CD4-positive, alpha-beta T cell treated with Interleukin-4 for 1 hour (primary cell): Measurements from ENCODE around the gene EGLN2.
"Not testable (repeated sequence)": the region's sequence is repeated elsewhere in the genome, so short reads cannot be mapped to it uniquely, and the experiment has no call there.

Source experiments
- DNase-seq, 2 donors: peaks; one replicate each; pipeline ENCODE4 v3.0.0-alpha.2; 2020 to 2022

Gene EGLN2

GRCh38 chr19:40802300-40803169 lies 3.5 kb downstream of the EGLN2 start:
- DNase-seq = no peak

GRCh38 chr19:40803170-40803856 lies 4.3 kb downstream of the EGLN2 start:
- no peak for DNase-seq

DNA sequence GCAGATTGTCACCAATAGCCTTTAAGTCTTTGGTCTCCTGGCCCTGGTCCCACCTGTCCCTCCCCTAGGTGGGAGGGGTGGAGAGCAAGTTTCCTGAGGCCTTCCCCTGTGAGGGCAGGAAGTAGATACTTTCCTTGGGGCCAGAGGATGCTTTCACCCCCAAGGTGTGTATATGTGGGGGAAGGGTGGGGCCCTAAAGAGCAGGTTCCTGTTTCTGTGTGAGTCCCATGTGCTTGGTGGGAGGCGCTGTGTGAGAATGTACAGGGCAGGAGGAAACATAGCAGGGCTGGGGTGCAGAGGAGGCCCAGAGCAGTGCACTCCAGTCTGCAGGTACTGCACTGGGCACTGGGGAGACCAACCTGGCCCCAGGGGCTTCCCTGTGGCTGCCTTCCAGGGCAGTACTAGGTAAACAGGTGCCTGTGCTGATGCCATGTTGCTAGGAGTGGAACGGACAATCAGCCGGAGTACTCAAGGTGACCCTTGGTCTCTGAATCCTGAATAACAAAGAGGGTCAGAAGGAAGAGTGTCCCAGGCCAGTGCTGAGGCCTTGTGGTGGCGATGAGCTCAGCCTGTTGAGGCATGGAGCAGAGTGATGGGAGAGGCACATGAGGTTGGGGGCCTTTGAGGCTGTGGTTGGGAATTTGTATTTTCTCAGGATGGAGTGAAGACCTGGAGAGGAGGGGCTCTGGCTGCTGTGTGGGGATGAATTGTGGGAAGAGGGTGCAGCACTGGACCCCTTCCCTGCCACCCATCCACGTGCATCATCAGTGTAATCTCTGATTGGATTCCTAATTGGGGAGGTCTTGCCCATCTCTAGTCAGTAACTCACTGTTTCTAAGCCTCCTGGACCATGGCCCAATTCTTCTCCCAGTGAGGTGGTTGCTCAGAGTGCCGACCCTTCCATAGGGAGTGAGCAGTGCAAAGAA lies 5.1 kb downstream of the EGLN2 start:
- DNase-seq = peak; percentile 85 to 91

GRCh38 chr19:40804783-40805242 lies 5.8 kb downstream of the EGLN2 start:
- no peak for DNase-seq

DNA sequence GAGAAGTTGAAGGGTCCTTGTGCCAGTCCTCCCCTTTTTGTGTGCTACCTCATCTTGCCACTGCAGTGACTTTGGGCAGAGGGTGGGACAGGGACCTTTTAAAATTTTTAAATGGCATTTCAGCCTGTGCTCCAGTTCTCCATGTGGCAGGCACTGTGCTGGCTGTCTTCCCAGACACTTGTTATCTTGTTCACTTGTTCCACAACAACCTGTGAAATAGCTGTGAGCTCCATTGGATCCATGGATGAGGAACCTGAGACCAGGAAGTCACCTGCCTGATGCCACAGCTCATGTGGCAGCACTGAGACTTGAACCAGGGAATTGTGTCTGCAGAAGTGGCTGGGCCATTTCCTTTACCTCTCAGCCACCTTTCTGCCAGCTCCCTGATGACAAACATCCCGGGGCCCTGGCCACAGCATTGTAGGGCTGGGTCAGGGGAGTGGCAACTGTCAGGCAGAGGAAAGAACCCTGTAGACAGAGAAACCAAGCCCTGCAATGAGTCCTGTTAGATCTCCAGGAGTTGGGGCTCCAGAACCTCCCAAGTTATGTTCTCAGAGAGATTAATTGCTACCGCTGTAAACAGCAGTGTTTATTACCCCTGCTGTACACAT lies 6.4 kb downstream of the EGLN2 start:
- peak in 1 of 2 donors; percentile 55 for DNase-seq

GRCh38 chr19:40806423-40807146 lies 7.6 kb downstream of the EGLN2 start:
- peak; percentile 85 to 93 for DNase-seq

GRCh38 chr19:40807147-40808020 lies 8.4 kb downstream of the EGLN2 start:
- no peak for DNase-seq

DNA sequence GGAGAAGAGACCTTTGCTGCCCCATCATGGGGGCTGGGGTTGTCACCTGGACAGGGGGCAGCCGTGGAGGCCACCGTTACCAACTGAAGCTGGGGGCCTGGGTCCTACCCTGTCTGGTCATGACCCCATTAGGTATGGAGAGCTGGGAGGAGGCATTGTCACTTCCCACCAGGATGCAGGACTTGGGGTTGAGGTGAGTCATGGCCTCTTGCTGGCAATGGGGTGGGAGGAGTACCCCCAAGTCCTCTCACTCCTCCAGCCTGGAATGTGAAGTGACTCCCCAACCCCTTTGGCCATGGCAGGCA lies 9.0 kb downstream of the EGLN2 start:
- no peak for DNase-seq

DNA sequence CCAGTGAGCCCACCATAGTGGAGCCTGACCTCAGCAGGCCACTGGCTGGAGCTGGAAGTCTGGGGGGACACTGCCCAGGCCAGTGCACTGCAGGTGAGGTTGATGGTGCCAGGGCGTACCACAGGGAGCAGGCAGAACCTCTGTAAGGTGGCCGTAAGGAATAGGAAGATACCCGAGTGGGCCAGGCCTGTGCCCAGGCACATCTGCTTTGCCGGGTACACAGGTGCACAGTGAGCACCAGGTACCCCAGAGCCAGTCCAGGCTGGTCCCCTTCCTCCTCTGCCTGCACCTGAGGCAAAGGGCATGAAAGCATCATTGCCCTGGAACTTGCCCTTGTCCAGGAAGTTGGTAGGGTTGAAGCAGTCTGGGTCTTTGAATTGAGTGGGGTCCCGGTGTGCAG lies 9.5 kb downstream of the EGLN2 start:
- DNase-seq = no peak

- DNase-seq = no peak
These were observed 10.5 kb downstream of the EGLN2 start for GRCh38 chr19:40809358-40810086.

DNA sequence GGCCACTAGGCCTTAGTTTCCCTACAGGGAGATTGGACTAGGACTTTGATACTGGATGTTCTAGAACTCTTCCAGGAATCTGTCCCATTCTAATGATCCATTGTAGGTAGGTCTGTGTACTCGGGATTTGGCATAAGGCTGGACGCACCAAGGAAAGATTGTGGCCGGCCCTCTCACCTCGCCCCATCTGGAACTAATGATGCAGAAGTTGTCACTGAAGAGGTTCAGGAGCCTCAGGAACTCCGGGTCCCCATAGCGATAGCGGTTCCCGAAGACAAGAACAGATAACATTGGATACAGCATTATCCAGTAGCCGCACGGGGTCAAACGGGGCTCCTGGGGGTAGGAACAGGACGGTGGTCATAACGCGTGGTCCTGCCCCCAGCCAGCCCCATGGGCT lies 11.2 kb downstream of the EGLN2 start:
- DNase-seq = no peak

GRCh38 chr19:40810649-40811408 lies 11.8 kb downstream of the EGLN2 start:
- peak; percentile 62 to 67 for DNase-seq

DNA sequence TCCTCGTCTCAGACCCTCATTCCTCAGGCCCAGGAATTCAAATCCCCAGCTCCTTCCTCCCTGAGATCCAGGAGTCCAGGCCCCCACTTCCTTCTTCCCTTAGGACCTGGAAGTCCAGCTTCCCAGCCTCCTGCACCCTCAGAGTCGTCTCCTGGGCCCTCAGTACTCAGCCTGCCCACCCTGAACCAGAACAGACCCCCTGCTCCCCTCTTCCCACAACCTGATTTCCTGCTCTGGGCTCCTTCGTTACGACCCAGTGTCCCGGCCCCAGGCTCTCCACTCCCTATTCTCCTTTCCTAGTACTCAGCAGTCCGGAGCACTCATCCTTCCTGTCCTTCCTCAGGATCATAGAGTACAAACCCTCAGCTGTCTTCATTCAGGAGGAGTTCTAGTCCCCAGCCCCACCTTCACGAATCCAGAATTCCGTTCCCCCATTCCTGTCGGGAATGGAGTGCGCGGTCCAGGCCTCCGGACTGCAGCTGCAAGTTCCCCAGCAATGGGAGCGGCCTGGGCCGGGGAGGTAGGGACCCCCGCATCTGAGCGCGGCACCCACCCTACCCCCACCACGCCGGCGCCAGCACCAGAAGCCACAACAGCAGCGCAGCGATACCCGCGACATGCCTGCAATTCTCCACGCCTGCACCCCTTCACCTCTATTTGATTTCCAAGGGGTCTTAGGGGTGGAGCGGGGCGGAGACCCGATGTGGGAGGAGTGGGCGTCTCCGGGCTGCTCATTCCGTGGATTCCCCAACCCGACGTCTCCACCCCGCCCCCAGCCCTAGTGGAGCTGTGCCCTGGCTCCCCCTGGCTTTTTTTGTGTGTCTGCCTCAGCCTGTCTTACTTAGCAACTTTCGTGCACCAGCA lies 12.7 kb downstream of the EGLN2 start:
- DNase-seq = no peak

DNA sequence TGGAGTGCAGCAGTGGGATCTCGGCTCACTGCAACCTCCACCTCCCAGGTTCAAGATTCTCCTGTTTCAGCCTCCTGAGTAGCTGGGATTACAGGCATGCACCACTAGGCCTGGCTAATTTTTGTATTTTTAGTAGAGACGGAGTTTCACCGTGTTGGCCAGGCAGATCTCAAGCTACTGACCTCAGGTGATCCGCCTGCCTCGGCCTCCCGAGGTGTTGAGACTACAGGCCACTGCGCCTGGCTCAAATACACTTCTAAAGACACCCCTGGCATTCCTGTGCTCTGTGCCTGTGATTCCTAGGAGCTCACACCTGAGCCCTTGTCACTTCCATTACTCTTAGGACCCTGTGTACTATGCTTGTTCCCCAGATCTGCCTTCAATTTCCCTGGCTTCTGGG lies 13.6 kb downstream of the EGLN2 start:
- DNase-seq = not testable (repeated sequence)

- no peak for DNase-seq
These were observed 14.2 kb downstream of the EGLN2 start for GRCh38 chr19:40813182-40813581.

- DNase-seq = no peak
These were observed 16.2 kb downstream of the EGLN2 start for GRCh38 chr19:40815223-40815622.

DNA sequence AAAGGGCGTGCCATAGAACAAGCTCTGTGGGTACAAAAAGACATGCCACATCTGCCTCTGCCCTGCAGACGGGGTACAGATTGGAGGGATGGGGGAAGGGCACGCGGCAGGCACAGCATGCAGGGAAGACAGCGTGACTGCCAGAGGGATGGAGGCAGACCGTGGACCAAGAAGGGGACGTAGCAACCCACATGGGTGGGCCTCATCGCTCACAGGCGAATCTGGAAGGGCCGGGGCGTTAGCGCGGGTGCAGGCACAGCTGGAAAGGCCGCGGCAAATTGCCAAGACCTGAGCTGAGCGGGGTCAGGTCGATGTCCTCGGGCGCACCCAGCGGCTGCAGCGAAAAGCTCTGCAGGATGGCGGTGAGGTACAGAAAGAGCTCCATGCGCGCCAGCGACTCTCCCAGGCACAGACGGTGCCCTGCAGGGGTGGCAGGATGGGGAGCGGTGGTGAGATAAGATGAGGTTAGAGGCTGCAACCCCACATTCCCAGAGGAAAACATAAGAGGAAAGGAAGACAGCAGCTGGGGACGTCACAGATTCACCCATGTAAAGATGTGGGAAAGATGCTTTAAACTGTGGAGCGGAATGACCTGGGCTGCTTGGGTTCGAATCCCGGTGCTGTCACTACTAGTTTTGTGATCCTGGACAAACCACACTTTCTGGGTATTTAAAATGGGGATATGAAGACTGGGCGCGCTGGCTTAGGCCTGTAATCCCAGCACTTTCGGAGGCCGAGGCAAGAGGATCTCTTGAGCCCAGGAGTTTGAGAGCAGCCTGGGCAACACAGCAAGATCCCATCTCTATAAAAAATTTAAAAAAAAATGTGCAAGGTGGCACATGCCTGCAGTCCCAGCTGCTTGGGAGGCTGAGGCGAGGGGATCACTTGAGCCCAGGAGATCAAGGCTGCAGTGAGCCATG lies 19.7 kb downstream of the EGLN2 start:
- peak; percentile 85 for DNase-seq
